Pancreas (tissue), 10 donors: Measurements from ENCODE around the gene DUOX2. TPM values are rescaled to one million over a fixed set of nuclear protein-coding genes. Genes with fewer than 3 reads are reported as not detected.
A peak's percentile ranks its signal among the peaks of the same experiment; 100 is the strongest.
"Not testable (repeated sequence)": the region's sequence is repeated elsewhere in the genome, so short reads cannot be mapped to it uniquely, and the experiment has no call there.

Source experiments
- ATAC-seq, 4 donors: fragments of 200-7000 bp; cut with Tn5 transposase; one replicate each; pipeline versions ENCODE4 v1.8.0 to v1.9.1; 2020; ENCODE audit warnings: mild to moderate bottlenecking in 4 of 4, moderate library complexity in 4 of 4
- DNase-seq, 6 donors: peaks; one replicate each; pipeline ENCODE4 v3.0.0-alpha.2; 2020
- FAIRE-seq: peaks from 2 replicates; lab custom pipeline; 2012; peaks lifted over from hg19 to GRCh38; lab: Jason Lieb, UNC
- H3K27ac ChIP-seq, 4 donors: fragments of 200-600 bp; sonication (generic); 1 replicate in 3 of 4; 2 replicates in 1 of 4; pipeline versions ENCODE4 v1.5.0 to v1.8.0; 2020
- H3K27me3 ChIP-seq, 4 donors: fragments of 200-600 bp; one replicate each; pipeline ENCODE4 v1.8.0; 2021
- H3K36me3 ChIP-seq, 3 donors: fragments of 200-600 bp; sonication (generic) in 1 of 3; one replicate each; pipeline versions ENCODE4 v1.5.0 to v1.8.0; 2020 to 2021
- H3K4me1 ChIP-seq, 3 donors: fragments of 200-600 bp; one replicate each; pipeline ENCODE4 v1.8.0; 2021
- H3K4me3 ChIP-seq, 4 donors: fragments of 200-600 bp; sonication (generic) in 2 of 4; one replicate each; pipeline versions ENCODE4 v1.5.0 to v1.8.0; 2020 to 2021
- H3K9me3 ChIP-seq, 4 donors: fragments of 200-600 bp; one replicate each; pipeline ENCODE4 v1.8.0; 2021
- WGBS, 2 donors: extraction: QIAGEN DNeasy Blood & Tissue Kit; methylation state at CpG; one replicate each; pipeline ENCODE4 v1.1.7; 2013; 5-methylcytosine and 5-hydroxymethylcytosine counted together
- intact Hi-C, 3 donors: fragments of 100-400 bp; cut with DNase I; formaldehyde crosslinking; loops; one replicate each; pipeline versions ENCODE4 v1.11.1 to v1.14.2; 2022
- polyA plus RNA-seq, 2 donors: library from polyadenylated mRNA; stranded (reverse); fragments of 200-250 nt; gene quantifications; one replicate each; pipeline ENCODE4 v1.2.3, GENCODE V29; 2013
- total RNA-seq, 6 donors: library from RNA; stranded (reverse); fragmentation: NEBNext Ultra II Directional in 4 of 6; extraction: Animal tissue kit (Norgen Biotek cat#: 25700) in 4 of 6; gene quantifications; one replicate each; pipeline versions ENCODE4 v1.2.1 to v1.2.4, GENCODE V29; 2021 to 2023
- TF ChIP-seq, protein P1 (sequence below), 4 donors: fragments of 200-600 bp; sonication (generic) in 3 of 4; IDR thresholded peaks; one replicate each; pipeline versions ENCODE4 v1.5.0 to v1.8.0; 2021; ENCODE audit warnings: antibody characterized with exemption in 4 of 4
- donor health status: healthy with polysubstance abuse.
- donor health status: DM: no; HTN: no; CAD: no; lungs with moderate emphysema.
- donor health status: DM: no; HTN: no; CAD: no.
- donor health status: control.
- donor health status: control.
- donor health status: Bipolar disorder and iron deficiency.
- donor health status: DM: yes; HTN: yes; CAD: no.
- donor health status: DM: no; HTN: no; CAD: no.
- donor health status: DM: no; HTN: no; CAD: no.
- donor health status: DM: yes; HTN: yes; CAD: no.

Gene DUOX2
- total and polyA plus RNA-seq, 8 donors, result 0.15 to 32.2 (median 0.87) TPM

GRCh38 chr15:45083223-45083622 lies 30.7 kb downstream of the DUOX2 start:
- Histone ChIP-seq H3K27me3 (no peaks in the 10 kb centered on the region), H3K9me3 (no peaks in the 10 kb centered on the region), H3K4me3 (no peak overlapping the region), H3K4me1 (peaks cover 0 to 14% (median 7%) of the 10 kb centered on the region in 3 donors), H3K27ac (peak overlapping the region in 1 of 4 donors; percentile 19), H3K36me3 (no peaks in the 10 kb centered on the region)
- FAIRE-seq, result no peak
- DNase-seq, result no peak
- ATAC-seq, result peak; percentile 36 to 75 (median 62)
- intact Hi-C loops, result no loop called here
- TF ChIP-seq, protein P1, sequence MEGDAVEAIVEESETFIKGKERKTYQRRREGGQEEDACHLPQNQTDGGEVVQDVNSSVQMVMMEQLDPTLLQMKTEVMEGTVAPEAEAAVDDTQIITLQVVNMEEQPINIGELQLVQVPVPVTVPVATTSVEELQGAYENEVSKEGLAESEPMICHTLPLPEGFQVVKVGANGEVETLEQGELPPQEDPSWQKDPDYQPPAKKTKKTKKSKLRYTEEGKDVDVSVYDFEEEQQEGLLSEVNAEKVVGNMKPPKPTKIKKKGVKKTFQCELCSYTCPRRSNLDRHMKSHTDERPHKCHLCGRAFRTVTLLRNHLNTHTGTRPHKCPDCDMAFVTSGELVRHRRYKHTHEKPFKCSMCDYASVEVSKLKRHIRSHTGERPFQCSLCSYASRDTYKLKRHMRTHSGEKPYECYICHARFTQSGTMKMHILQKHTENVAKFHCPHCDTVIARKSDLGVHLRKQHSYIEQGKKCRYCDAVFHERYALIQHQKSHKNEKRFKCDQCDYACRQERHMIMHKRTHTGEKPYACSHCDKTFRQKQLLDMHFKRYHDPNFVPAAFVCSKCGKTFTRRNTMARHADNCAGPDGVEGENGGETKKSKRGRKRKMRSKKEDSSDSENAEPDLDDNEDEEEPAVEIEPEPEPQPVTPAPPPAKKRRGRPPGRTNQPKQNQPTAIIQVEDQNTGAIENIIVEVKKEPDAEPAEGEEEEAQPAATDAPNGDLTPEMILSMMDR (IDR thresholded peaks at IDR 0.05), result no peak

GRCh38 chr15:45082412-45082811 lies 31.6 kb downstream of the DUOX2 start:
- H3K27me3 ChIP-seq, intact Hi-C loops, H3K27ac ChIP-seq, FAIRE-seq, ATAC-seq, DNase-seq, H3K36me3 ChIP-seq, H3K4me3 ChIP-seq, H3K9me3 ChIP-seq: not testable (repeated sequence)
- WGBS, 2 donors, result 89 to 95% methylated on average over 10 of the region's 10 CpGs
- peaks cover 0 to 21% (median 7%) of the 10 kb centered on the region in 3 donors for H3K4me1 ChIP-seq

DNA sequence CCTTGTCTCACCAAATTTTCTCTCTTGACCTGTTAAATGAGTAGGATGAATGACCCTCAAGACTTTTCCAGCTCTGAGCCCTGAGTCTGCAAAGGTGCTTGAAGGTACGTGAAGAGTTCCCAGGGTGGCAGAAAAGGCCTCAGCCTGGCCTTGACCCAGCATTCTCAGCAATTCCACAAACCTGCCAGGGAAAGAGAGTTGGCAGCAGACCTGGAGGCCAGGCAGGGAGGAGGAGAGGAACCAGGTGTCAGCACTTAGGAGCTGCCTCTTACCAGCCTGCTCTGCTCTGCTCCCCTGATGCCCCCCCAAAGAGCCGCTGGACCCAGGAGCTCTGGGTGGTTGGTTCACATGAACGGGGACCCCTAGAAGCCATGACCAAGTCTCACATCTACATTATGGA lies 33.4 kb downstream of the DUOX2 start:
- 81% methylated on average over 2 of the region's 3 CpGs for WGBS, 2 donors
- intact Hi-C loops, FAIRE-seq, H3K4me3 ChIP-seq, H3K9me3 ChIP-seq, H3K27ac ChIP-seq, H3K36me3 ChIP-seq, H3K27me3 ChIP-seq: not testable (repeated sequence)
- ATAC-seq, result peak in 3 of 4 donors; percentile 36 to 63 (median 57)
- peaks cover 0 to 21% (median 7%) of the 10 kb centered on the region in 3 donors for H3K4me1 ChIP-seq
- peak in 2 of 6 donors; percentile 9 to 41 for DNase-seq

DNA sequence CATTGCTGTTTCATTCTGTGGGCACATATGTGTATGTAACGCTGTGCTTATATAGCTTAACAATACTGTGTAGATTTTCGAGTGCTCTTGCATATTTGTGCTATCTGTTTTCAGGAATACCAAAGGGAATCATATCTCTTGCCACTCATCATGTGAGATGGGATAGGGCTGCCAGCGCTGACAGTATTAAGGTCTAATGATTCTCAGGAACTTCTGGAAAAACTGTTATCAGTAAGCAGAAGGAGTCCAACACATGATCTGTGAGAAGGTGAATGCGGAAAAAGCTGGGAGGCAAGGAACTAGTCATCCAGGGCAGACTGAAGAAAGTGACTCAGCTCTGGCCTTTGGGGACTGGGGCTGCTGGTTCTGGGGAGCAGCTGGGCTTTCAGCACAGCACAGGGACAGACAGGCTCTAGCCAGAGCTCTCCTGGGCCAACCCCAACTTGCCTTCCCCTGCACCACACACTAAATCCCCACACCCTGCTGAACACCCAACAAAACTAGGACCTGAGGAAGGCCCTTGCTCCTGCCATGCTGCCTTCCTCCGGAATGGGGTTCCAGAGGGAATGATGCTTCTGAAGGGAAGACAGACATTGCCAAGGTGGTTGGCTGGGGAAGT lies 34.2 kb downstream of the DUOX2 start:
- H3K9me3 ChIP-seq, H3K4me3 ChIP-seq, DNase-seq, H3K27ac ChIP-seq, H3K27me3 ChIP-seq, H3K36me3 ChIP-seq, FAIRE-seq, intact Hi-C loops: not testable (repeated sequence)
- 91 to 94% methylated on average over 5 of the region's 5 CpGs for WGBS, 2 donors
- peaks cover 0 to 21% (median 7%) of the 10 kb centered on the region in 3 donors for H3K4me1 ChIP-seq
- ATAC-seq, result peak in 2 of 4 donors; percentile 7 to 36

- DNase-seq, intact Hi-C loops, H3K4me3 ChIP-seq, FAIRE-seq, H3K9me3 ChIP-seq, H3K27ac ChIP-seq, ATAC-seq, H3K27me3 ChIP-seq, H3K36me3 ChIP-seq: not testable (repeated sequence)
- WGBS, 2 donors, result 74% methylated on average over 5 of the region's 5 CpGs
- peaks cover 0 to 21% (median 3%) of the 10 kb centered on the region in 3 donors for H3K4me1 ChIP-seq
These were observed 34.8 kb downstream of the DUOX2 start for GRCh38 chr15:45079201-45079600.

- intact Hi-C loops, H3K27me3 ChIP-seq, H3K4me3 ChIP-seq, H3K9me3 ChIP-seq, H3K36me3 ChIP-seq, FAIRE-seq: not testable (repeated sequence)
- peaks cover 0 to 11% (median 0%) of the 10 kb centered on the region in 3 donors for H3K4me1 ChIP-seq
- peak overlapping the region in 2 of 4 donors; percentile 64 to 68 for H3K27ac ChIP-seq
- 30 to 31% methylated on average over 2 of the region's 2 CpGs for WGBS, 2 donors
- DNase-seq (peak in 3 of 6 donors; percentile 30 to 70 (median 47)), ATAC-seq (peak; percentile 63 to 79 (median 72))
These were observed 36.6 kb downstream of the DUOX2 start for GRCh38 chr15:45077391-45077790.

DNA sequence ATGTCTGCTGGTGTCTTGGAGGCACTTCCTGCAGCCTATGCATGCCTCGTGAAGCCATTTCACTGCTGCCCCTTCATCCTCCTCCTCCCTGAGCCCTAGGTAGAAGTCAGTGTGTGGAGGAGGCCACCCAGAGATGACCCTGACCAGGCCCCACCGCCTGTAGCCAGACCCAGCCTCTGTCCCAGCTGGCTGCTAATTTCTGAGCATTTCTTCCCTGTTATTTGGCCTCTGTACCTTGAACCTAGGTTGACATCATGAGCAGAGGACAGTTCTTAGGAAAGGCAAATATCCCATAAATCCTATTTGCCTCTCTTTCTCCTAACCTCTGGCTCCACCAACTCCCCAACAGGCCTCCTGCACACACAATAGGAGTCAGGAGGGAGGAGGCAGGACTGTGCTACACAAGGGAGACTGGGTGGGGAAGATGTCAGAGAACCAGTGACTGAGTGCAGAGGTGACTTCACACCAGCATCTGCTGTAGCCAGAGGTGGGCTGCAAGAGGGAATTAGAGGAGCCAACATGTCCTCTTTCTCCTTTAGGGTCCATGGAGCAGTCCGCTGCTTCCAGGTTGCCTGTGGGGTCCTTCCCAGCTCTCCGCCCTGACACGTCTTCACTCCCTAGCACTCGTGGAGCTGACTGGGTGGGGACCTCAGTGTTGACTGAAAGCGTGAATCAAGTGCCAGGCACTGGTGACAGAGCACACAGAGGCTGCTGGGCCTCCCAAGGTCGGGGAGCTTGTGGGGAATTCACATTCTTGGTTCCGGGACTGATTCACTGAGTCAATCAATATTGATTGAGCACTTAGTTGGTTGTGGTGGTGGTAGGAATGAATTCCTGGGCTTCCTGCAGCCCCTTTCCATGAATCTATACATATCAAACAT lies 38.3 kb downstream of the DUOX2 start:
- 91 to 100% methylated on average over 1 of the region's 9 CpGs for WGBS, 2 donors
- FAIRE-seq, H3K27ac ChIP-seq, H3K36me3 ChIP-seq, DNase-seq, H3K4me3 ChIP-seq, intact Hi-C loops, H3K9me3 ChIP-seq, H3K4me1 ChIP-seq, H3K27me3 ChIP-seq: not testable (repeated sequence)
- peak; percentile 32 to 72 (median 64) for ATAC-seq

GRCh38 chr15:45073602-45074001 lies 40.4 kb downstream of the DUOX2 start:
- DNase-seq, H3K9me3 ChIP-seq, H3K27me3 ChIP-seq, intact Hi-C loops, FAIRE-seq, H3K36me3 ChIP-seq, H3K4me3 ChIP-seq, H3K4me1 ChIP-seq: not testable (repeated sequence)
- ATAC-seq, result peak in 2 of 4 donors; percentile 10 to 26
- H3K27ac ChIP-seq, result peak overlapping the region in 1 of 4 donors; percentile 47

- H3K27me3 ChIP-seq, H3K4me1 ChIP-seq, FAIRE-seq, H3K9me3 ChIP-seq, DNase-seq, intact Hi-C loops, H3K36me3 ChIP-seq, H3K4me3 ChIP-seq: not testable (repeated sequence)
- 84 to 95% methylated on average over 3 to 6 of the region's 6 CpGs for WGBS, 2 donors
- H3K27ac ChIP-seq, result peak overlapping the region in 2 of 4 donors; percentile 64 to 76
- ATAC-seq, result peak in 1 of 4 donors; percentile 24
These were observed 44.0 kb downstream of the DUOX2 start for GRCh38 chr15:45069942-45070360.
